WTC11 (cell line): ENCODE measurements around the gene TRAP1. TPM values are rescaled to one million over a fixed set of nuclear protein-coding genes. Genes with fewer than 3 reads are reported as not detected.

ENCODE experiments used
- ATAC-seq: fragments of 200-7000 bp; cut with Tn5 transposase; 2 replicates; pipeline ENCODE4 v1.10.0; 2021; ENCODE audit warnings: mild to moderate bottlenecking, moderate library complexity
- CTCF ChIA-PET: fragments of 300-600 bp; sonication (Branson Sonifier 250); formaldehyde crosslinking; loops from one replicate; lab custom pipeline; 2021; ENCODE audit warnings: antibody characterized with exemption; lab: Charles Lee
- POLR2A ChIA-PET: fragments of 350-600 bp; sonication (Branson Sonifier 250); formaldehyde crosslinking; loops from one replicate; lab custom pipeline; 2021; ENCODE audit warnings: antibody characterized with exemption; lab: Charles Lee
- DNase-seq: peaks from one replicate; pipeline ENCODE4 v3.0.0; 2021; ENCODE audit warnings: low spot score
- H3K27ac Mint-ChIP-seq: 2 replicates; pipeline ENCODE4 v1.8.0; 2021; ENCODE audit warnings: mixed read lengths
- H3K27me3 Mint-ChIP-seq: 2 replicates; pipeline ENCODE4 v1.8.0; 2021; ENCODE audit warnings: low read depth, mild to moderate bottlenecking, moderate library complexity, mixed read lengths
- H3K36me3 Mint-ChIP-seq: 2 replicates; pipeline ENCODE4 v1.8.0; 2021; ENCODE audit warnings: mixed read lengths
- H3K4me1 Mint-ChIP-seq: 2 replicates; pipeline ENCODE4 v1.8.0; 2022; ENCODE audit warnings: mixed read lengths
- H3K4me3 Mint-ChIP-seq: 2 replicates; pipeline ENCODE4 v1.8.0; 2021; ENCODE audit warnings: mild to moderate bottlenecking, moderate library complexity, mixed read lengths
- H3K9me3 Mint-ChIP-seq: 2 replicates; pipeline ENCODE4 v1.8.0; 2021; ENCODE audit warnings: mixed read lengths
- ATF1 ChIP-seq: sonication (generic); formaldehyde crosslinking; IDR thresholded peaks from 2 replicates; pipeline ENCODE4 v1.8.1; 2023; ENCODE audit warnings: mild to moderate bottlenecking, moderate library complexity, missing genetic modification reagents
- ATF2 ChIP-seq: sonication (generic); formaldehyde crosslinking; IDR thresholded peaks from 2 replicates; pipeline ENCODE4 v1.8.1; 2022; ENCODE audit warnings: low read depth, missing genetic modification reagents, borderline replicate concordance
- ESRRA ChIP-seq: sonication (generic); formaldehyde crosslinking; IDR thresholded peaks from 2 replicates; pipeline ENCODE4 v1.8.1; 2022; ENCODE audit warnings: mild to moderate bottlenecking, missing genetic modification reagents, borderline replicate concordance
- FOXK1 ChIP-seq: sonication (generic); formaldehyde crosslinking; IDR thresholded peaks from 2 replicates; pipeline ENCODE4 v1.8.0; 2022; ENCODE audit warnings: mild to moderate bottlenecking, moderate library complexity, missing genetic modification reagents
- GABPB1 ChIP-seq: sonication (generic); formaldehyde crosslinking; IDR thresholded peaks from 2 replicates; pipeline ENCODE4 v1.8.1; 2023; ENCODE audit warnings: mild to moderate bottlenecking, missing genetic modification reagents
- GTF2I ChIP-seq: fragments of 250-450 bp; sonication (Bioruptor Pico); conservative IDR thresholded peaks from 2 replicates; pipeline ENCODE4 v1.4.0; 2021; ENCODE audit warnings: mild to moderate bottlenecking
- IRF2 ChIP-seq: sonication (generic); formaldehyde crosslinking; IDR thresholded peaks from 2 replicates; pipeline ENCODE4 v1.8.0; 2022; ENCODE audit warnings: low read depth, missing genetic modification reagents, borderline replicate concordance
- MLX ChIP-seq: sonication (generic); formaldehyde crosslinking; IDR thresholded peaks from 2 replicates; pipeline ENCODE4 v1.8.1; 2023; ENCODE audit warnings: mild to moderate bottlenecking, missing genetic modification reagents, moderate library complexity
- NFE2L1 ChIP-seq: sonication (generic); formaldehyde crosslinking; IDR thresholded peaks from 2 replicates; pipeline ENCODE4 v1.8.1; 2023; ENCODE audit warnings: missing genetic modification reagents
- PRRX2 ChIP-seq: fragments of 250-450 bp; sonication (Bioruptor Pico); IDR thresholded peaks from 2 replicates; pipeline ENCODE4 v1.8.0; 2021; ENCODE audit warnings: mild to moderate bottlenecking
- RORB ChIP-seq: fragments of 250-450 bp; sonication (Bioruptor Pico); IDR thresholded peaks from 2 replicates; pipeline ENCODE4 v1.9.0; 2021; ENCODE audit warnings: mild to moderate bottlenecking
- SOX15 ChIP-seq: fragments of 250-450 bp; sonication (Bioruptor Pico); IDR thresholded peaks from 2 replicates; pipeline ENCODE4 v1.9.0; 2021; ENCODE audit warnings: mild to moderate bottlenecking
- TCF7 ChIP-seq: sonication (generic); formaldehyde crosslinking; IDR thresholded peaks from 2 replicates; pipeline ENCODE4 v1.8.0; 2022; ENCODE audit warnings: mild to moderate bottlenecking, low read depth, missing genetic modification reagents, moderate library complexity
- ZBTB21 ChIP-seq: sonication (generic); formaldehyde crosslinking; IDR thresholded peaks from 2 replicates; pipeline ENCODE4 v1.8.1; 2023; ENCODE audit warnings: mild to moderate bottlenecking, missing genetic modification reagents, borderline replicate concordance
- ZNF121 ChIP-seq: sonication (generic); formaldehyde crosslinking; IDR thresholded peaks from 2 replicates; pipeline ENCODE4 v1.8.0; 2023; ENCODE audit warnings: missing genetic modification reagents
- ZNF232 ChIP-seq: sonication (generic); formaldehyde crosslinking; IDR thresholded peaks from 2 replicates; pipeline ENCODE4 v1.8.0; 2022; ENCODE audit warnings: mild to moderate bottlenecking, missing genetic modification reagents
- ZNF263 ChIP-seq: sonication (generic); formaldehyde crosslinking; IDR thresholded peaks from 2 replicates; pipeline ENCODE4 v1.8.1; 2022; ENCODE audit warnings: low read depth, mild to moderate bottlenecking, moderate library complexity, missing genetic modification reagents
- ZNF317 ChIP-seq: sonication (generic); formaldehyde crosslinking; IDR thresholded peaks from 2 replicates; pipeline ENCODE4 v1.8.1; 2023; ENCODE audit warnings: low read depth, mild to moderate bottlenecking, moderate library complexity, missing genetic modification reagents, borderline replicate concordance
- ZNF423 ChIP-seq: fragments of 250-450 bp; sonication (Bioruptor Pico); IDR thresholded peaks from 2 replicates; pipeline ENCODE4 v2.1.2; 2022; ENCODE audit warnings: mild to moderate bottlenecking, moderate library complexity
- ZNF671 ChIP-seq: fragments of 250-450 bp; sonication (Bioruptor Pico); IDR thresholded peaks from 2 replicates; pipeline ENCODE4 v1.8.0; 2021; ENCODE audit warnings: mild to moderate bottlenecking
- total RNA-seq: library from RNA; stranded (reverse); gene quantifications from 3 replicates; pipeline ENCODE4 v1.2.3, GENCODE V29; 2021
- TF ChIP-seq, protein P1 (sequence below): sonication (generic); formaldehyde crosslinking; IDR thresholded peaks from 2 replicates; pipeline ENCODE4 v1.8.1; 2023; ENCODE audit warnings: mild to moderate bottlenecking, missing genetic modification reagents
- TF ChIP-seq, protein P2 (sequence below): fragments of 250-450 bp; sonication (Bioruptor Pico); IDR thresholded peaks from 2 replicates; pipeline ENCODE4 v1.9.0; 2021; ENCODE audit warnings: mild to moderate bottlenecking
- TF ChIP-seq, protein P3 (sequence below): sonication (generic); formaldehyde crosslinking; IDR thresholded peaks from 2 replicates; pipeline ENCODE4 v1.8.1; 2023; ENCODE audit warnings: mild to moderate bottlenecking, moderate library complexity, missing genetic modification reagents
- TF ChIP-seq, protein P4 (sequence below): fragments of 250-450 bp; sonication (Bioruptor Pico); IDR thresholded peaks from 2 replicates; pipeline ENCODE4 v2.1.2; 2022; ENCODE audit warnings: mild to moderate bottlenecking, moderate library complexity

Gene TRAP1
- total RNA-seq, 1 experiment from 2014 or later: 285 TPM

GRCh38 chr16:3744018-3744417 lies 26.7 kb upstream of the TRAP1 start:
- Mint-ChIP-seq H3K27ac (peak overlapping the region; percentile 68), H3K36me3 (peaks cover 64% of the 10 kb centered on the region), H3K4me3 (no peak overlapping the region), H3K4me1 (no peaks in the 10 kb centered on the region), H3K9me3 (no peaks in the 10 kb centered on the region), H3K27me3 (no peaks in the 10 kb centered on the region)
- DNase-seq: no peak
- ChIA-PET CTCF (no interaction called here), POLR2A (no interaction called here)
- no peak for TF ChIP-seq NFE2L1 (CRISPR knock-in tag)
- no peak for TF ChIP-seq ESRRA (CRISPR knock-in tag)
- no peak for TF ChIP-seq ZNF263 (CRISPR knock-in tag)
- no peak for TF ChIP-seq MLX (CRISPR knock-in tag)
- no peak for TF ChIP-seq ZNF317 (CRISPR knock-in tag)
- no peak for TF ChIP-seq ZBTB21 (CRISPR knock-in tag)
- TF ChIP-seq, protein P1, sequence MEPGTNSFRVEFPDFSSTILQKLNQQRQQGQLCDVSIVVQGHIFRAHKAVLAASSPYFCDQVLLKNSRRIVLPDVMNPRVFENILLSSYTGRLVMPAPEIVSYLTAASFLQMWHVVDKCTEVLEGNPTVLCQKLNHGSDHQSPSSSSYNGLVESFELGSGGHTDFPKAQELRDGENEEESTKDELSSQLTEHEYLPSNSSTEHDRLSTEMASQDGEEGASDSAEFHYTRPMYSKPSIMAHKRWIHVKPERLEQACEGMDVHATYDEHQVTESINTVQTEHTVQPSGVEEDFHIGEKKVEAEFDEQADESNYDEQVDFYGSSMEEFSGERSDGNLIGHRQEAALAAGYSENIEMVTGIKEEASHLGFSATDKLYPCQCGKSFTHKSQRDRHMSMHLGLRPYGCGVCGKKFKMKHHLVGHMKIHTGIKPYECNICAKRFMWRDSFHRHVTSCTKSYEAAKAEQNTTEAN (CRISPR knock-in tag): no peak
- no peak for TF ChIP-seq FOXK1 (CRISPR knock-in tag)
- TF ChIP-seq SOX15 (CRISPR knock-in tag): no peak
- no peak for TF ChIP-seq ATF1 (CRISPR knock-in tag)
- no peak for ATAC-seq

GRCh38 chr16:3740934-3741333 lies 23.6 kb upstream of the TRAP1 start:
- ChIA-PET CTCF (no interaction called here), POLR2A (no interaction called here)
- no peak for ATAC-seq
- peaks cover 79% of the 10 kb centered on the region for H3K36me3 Mint-ChIP-seq
- no peak for TF ChIP-seq IRF2 (CRISPR knock-in tag)
- TF ChIP-seq, protein P2, sequence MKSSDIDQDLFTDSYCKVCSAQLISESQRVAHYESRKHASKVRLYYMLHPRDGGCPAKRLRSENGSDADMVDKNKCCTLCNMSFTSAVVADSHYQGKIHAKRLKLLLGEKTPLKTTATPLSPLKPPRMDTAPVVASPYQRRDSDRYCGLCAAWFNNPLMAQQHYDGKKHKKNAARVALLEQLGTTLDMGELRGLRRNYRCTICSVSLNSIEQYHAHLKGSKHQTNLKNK: no peak
- TF ChIP-seq, protein P3, sequence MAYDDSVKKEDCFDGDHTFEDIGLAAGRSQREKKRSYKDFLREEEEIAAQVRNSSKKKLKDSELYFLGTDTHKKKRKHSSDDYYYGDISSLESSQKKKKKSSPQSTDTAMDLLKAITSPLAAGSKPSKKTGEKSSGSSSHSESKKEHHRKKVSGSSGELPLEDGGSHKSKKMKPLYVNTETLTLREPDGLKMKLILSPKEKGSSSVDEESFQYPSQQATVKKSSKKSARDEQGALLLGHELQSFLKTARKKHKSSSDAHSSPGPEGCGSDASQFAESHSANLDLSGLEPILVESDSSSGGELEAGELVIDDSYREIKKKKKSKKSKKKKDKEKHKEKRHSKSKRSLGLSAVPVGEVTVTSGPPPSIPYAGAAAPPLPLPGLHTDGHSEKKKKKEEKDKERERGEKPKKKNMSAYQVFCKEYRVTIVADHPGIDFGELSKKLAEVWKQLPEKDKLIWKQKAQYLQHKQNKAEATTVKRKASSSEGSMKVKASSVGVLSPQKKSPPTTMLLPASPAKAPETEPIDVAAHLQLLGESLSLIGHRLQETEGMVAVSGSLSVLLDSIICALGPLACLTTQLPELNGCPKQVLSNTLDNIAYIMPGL (CRISPR knock-in tag): no peak
- no peak for TF ChIP-seq PRRX2 (CRISPR knock-in tag)
- TF ChIP-seq ATF2: no peak
- TF ChIP-seq ZNF232 (CRISPR knock-in tag): no peak
- TF ChIP-seq, all 79 proteins: peak for 0
- no peaks in the 10 kb centered on the region for H3K9me3 Mint-ChIP-seq
- no peaks in the 10 kb centered on the region for H3K27me3 Mint-ChIP-seq
- no peak for DNase-seq
- peak overlapping the region; percentile 65; the same call in 1 of the 2 replicates for H3K27ac Mint-ChIP-seq
- H3K4me1 Mint-ChIP-seq: peaks cover 2% of the 10 kb centered on the region; the same call in 1 of the 2 replicates
- H3K4me3 Mint-ChIP-seq: no peak overlapping the region

- Mint-ChIP-seq H3K4me3 (no peak overlapping the region), H3K36me3 (peaks cover 81% of the 10 kb centered on the region), H3K27me3 (no peaks in the 10 kb centered on the region), H3K4me1 (peaks cover 2% of the 10 kb centered on the region; the same call in 1 of the 2 replicates), H3K27ac (no peak overlapping the region), H3K9me3 (no peaks in the 10 kb centered on the region)
- DNase-seq: no peak
- CTCF ChIA-PET: no interaction called here
- TF ChIP-seq, protein P4, sequence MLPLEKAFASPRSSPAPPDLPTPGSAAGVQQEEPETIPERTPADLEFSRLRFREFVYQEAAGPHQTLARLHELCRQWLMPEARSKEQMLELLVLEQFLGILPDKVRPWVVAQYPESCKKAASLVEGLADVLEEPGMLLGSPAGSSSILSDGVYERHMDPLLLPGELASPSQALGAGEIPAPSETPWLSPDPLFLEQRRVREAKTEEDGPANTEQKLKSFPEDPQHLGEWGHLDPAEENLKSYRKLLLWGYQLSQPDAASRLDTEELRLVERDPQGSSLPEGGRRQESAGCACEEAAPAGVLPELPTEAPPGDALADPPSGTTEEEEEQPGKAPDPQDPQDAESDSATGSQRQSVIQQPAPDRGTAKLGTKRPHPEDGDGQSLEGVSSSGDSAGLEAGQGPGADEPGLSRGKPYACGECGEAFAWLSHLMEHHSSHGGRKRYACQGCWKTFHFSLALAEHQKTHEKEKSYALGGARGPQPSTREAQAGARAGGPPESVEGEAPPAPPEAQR (CRISPR knock-in tag): no peak
- TF ChIP-seq ZNF121 (CRISPR knock-in tag) (no peak), RORB (CRISPR knock-in tag) (no peak), TCF7 (no peak), GTF2I (CRISPR knock-in tag) (no peak), GABPB1 (no peak), ZNF317 (CRISPR knock-in tag) (no peak), ZNF423 (no peak), ZNF671 (CRISPR knock-in tag) (no peak), IRF2 (CRISPR knock-in tag) (no peak), ESRRA (CRISPR knock-in tag) (no peak), ZNF232 (CRISPR knock-in tag) (no peak)
- TF ChIP-seq, protein P1 (CRISPR knock-in tag): no peak
- POLR2A ChIA-PET: no interaction called here
- no peak for ATAC-seq
Measured at GRCh38 chr16:3740186-3740585, 22.9 kb upstream of the TRAP1 start.
